NT2/D1 (cell line): ENCODE data around the gene SLIT1.

Experiments
- DNase-seq: peaks from one replicate; pipeline ENCODE4 v3.0.0-alpha.2; 2011; ENCODE audit warnings: low read depth, low spot score
- H3K27me3 ChIP-seq: 2 replicates; pipeline ENCODE4 v1.6.0; 2011; ENCODE audit warnings: mild to moderate bottlenecking; ENCODE audit not compliant: insufficient read length, insufficient read depth
- H3K36me3 ChIP-seq: 2 replicates; pipeline ENCODE4 v1.6.1; 2011; ENCODE audit warnings: mild to moderate bottlenecking, low read length, mixed read lengths; ENCODE audit not compliant: insufficient read depth, insufficient read length
- H3K4me1 ChIP-seq: 2 replicates; pipeline ENCODE4 v1.5.1; 2011; ENCODE audit not compliant: insufficient read depth, insufficient read length
- H3K4me3 ChIP-seq: 2 replicates; pipeline ENCODE4 v1.5.1; 2011; ENCODE audit warnings: low read depth; ENCODE audit not compliant: insufficient read length
- H3K9ac ChIP-seq: 2 replicates; pipeline ENCODE4 v1.6.0; 2011; ENCODE audit warnings: low read depth; ENCODE audit not compliant: insufficient read length
- H3K9me3 ChIP-seq: 2 replicates; pipeline ENCODE4 v1.5.1; 2011; ENCODE audit warnings: mild to moderate bottlenecking, low read length; ENCODE audit not compliant: insufficient read depth
- SUZ12 ChIP-seq: IDR thresholded peaks from 2 replicates; pipeline ENCODE4 v1.6.1; 2011; ENCODE audit not compliant: insufficient read length, insufficient read depth; ENCODE audit errors: extremely low read depth
- YY1 ChIP-seq: IDR thresholded peaks from 2 replicates; pipeline ENCODE4 v1.6.1; 2011; ENCODE audit not compliant: insufficient read length, insufficient read depth
- ZNF274 ChIP-seq: IDR thresholded peaks from 2 replicates; pipeline ENCODE4 v1.6.1; 2011; ENCODE audit warnings: mild to moderate bottlenecking, low read depth, low read length

SLIT1 gene

GRCh38 chr10:97059872-97060205, 125.9 kb downstream of the SLIT1 start:
- Histone ChIP-seq H3K27me3 (no peaks in the 10 kb centered on the region), H3K9ac (no peak overlapping the region), H3K4me3 (no peak overlapping the region), H3K36me3 (no peaks in the 10 kb centered on the region), H3K9me3 (no peaks in the 10 kb centered on the region), H3K4me1 (peaks cover 13% of the 10 kb centered on the region)
- TF ChIP-seq ZNF274 (no peak), SUZ12 (no peak), YY1 (no peak)
- no peak for DNase-seq

- Histone ChIP-seq H3K9ac (no peak overlapping the region), H3K4me1 (peaks cover 13% of the 10 kb centered on the region), H3K9me3 (no peaks in the 10 kb centered on the region), H3K4me3 (no peak overlapping the region), H3K27me3 (no peaks in the 10 kb centered on the region), H3K36me3 (no peaks in the 10 kb centered on the region)
- peak; percentile 48 for DNase-seq
- TF ChIP-seq SUZ12 (no peak), ZNF274 (no peak), YY1 (no peak)
Measured at GRCh38 chr10:97059006-97059871, 126.5 kb downstream of the SLIT1 start.

GRCh38 chr10:97058521-97058920, 127.2 kb downstream of the SLIT1 start:
- no peaks in the 10 kb centered on the region for H3K36me3 ChIP-seq
- H3K27me3 ChIP-seq, result no peaks in the 10 kb centered on the region
- H3K9me3 ChIP-seq, result no peaks in the 10 kb centered on the region
- no peak overlapping the region for H3K4me3 ChIP-seq
- TF ChIP-seq ZNF274 (no peak), YY1 (no peak), SUZ12 (no peak)
- no peak overlapping the region for H3K9ac ChIP-seq
- peaks cover 13% of the 10 kb centered on the region for H3K4me1 ChIP-seq
- DNase-seq, result no peak

- no peak for TF ChIP-seq ZNF274
- no peak for TF ChIP-seq SUZ12
- no peak for TF ChIP-seq YY1
- Histone ChIP-seq H3K9ac (no peak overlapping the region), H3K4me3 (no peak overlapping the region), H3K9me3 (no peaks in the 10 kb centered on the region), H3K36me3 (no peaks in the 10 kb centered on the region), H3K4me1 (peaks cover 13% of the 10 kb centered on the region), H3K27me3 (no peaks in the 10 kb centered on the region)
- no peak for DNase-seq
Measured at GRCh38 chr10:97057491-97058235, 128.1 kb downstream of the SLIT1 start.

- DNase-seq, result no peak
- Histone ChIP-seq H3K4me1 (peaks cover 11% of the 10 kb centered on the region), H3K9ac (no peak overlapping the region), H3K27me3 (no peaks in the 10 kb centered on the region), H3K9me3 (no peaks in the 10 kb centered on the region), H3K36me3 (no peaks in the 10 kb centered on the region), H3K4me3 (no peak overlapping the region)
- no peak for TF ChIP-seq YY1
- TF ChIP-seq SUZ12, result no peak
- TF ChIP-seq ZNF274, result no peak
Measured at GRCh38 chr10:97056003-97056630, 129.6 kb downstream of the SLIT1 start.

- Histone ChIP-seq H3K27me3 (no peaks in the 10 kb centered on the region), H3K36me3 (no peaks in the 10 kb centered on the region), H3K9ac (no peak overlapping the region), H3K4me3 (no peak overlapping the region), H3K9me3 (no peaks in the 10 kb centered on the region), H3K4me1 (peaks cover 7% of the 10 kb centered on the region)
- DNase-seq, result no peak
- TF ChIP-seq SUZ12, result no peak
- no peak for TF ChIP-seq YY1
- TF ChIP-seq ZNF274, result no peak
Measured at GRCh38 chr10:97053276-97053675, 132.5 kb downstream of the SLIT1 start.

GRCh38 chr10:97050956-97051496, 134.7 kb downstream of the SLIT1 start:
- Histone ChIP-seq H3K27me3 (no peaks in the 10 kb centered on the region), H3K9me3 (no peaks in the 10 kb centered on the region), H3K4me1 (peaks cover 10% of the 10 kb centered on the region), H3K4me3 (no peak overlapping the region), H3K36me3 (no peaks in the 10 kb centered on the region), H3K9ac (no peak overlapping the region)
- no peak for DNase-seq
- no peak for TF ChIP-seq SUZ12
- TF ChIP-seq ZNF274, result no peak
- no peak for TF ChIP-seq YY1
